ENCODE measurements around the gene PEX16. TPM values are rescaled to one million over a fixed set of nuclear protein-coding genes. Genes with fewer than 3 reads are reported as not detected.

Gene PEX16
- total RNA-seq, 1 donor from 2014 or later = 35.8 TPM

- DNase-seq (ENCODE audit: extremely low spot score in 2 of 2) = no peak
- Histone ChIP-seq H3K4me1 (peaks cover 47% of the 10 kb centered on the region), H3K27me3 (no peaks in the 10 kb centered on the region), H3K27ac (peak overlapping the region; percentile 87), H3K36me3 (peaks cover 0 to 71% of the 10 kb centered on the region in 2 donors), H3K4me3 (no peak overlapping the region), H3K9me3 (no peaks in the 10 kb centered on the region)
- TF ChIP-seq POLR2AphosphoS5 (IDR thresholded peaks at IDR 0.05; ENCODE audit: insufficient read depth in 1 of 2, low read depth in 1 of 2) (no peak), POLR2A (IDR thresholded peaks at IDR 0.05) (no peak), CTCF (IDR thresholded peaks at IDR 0.05) (no peak)
- intact Hi-C loops (cut with DNase I) = no loop called here
Measured at GRCh38 chr11:45860764-45861510, 56.7 kb downstream of the PEX16 start.

GRCh38 chr11:45860348-45860747 lies 57.3 kb downstream of the PEX16 start:
- Histone ChIP-seq H3K27me3 (no peaks in the 10 kb centered on the region), H3K9me3 (no peaks in the 10 kb centered on the region), H3K4me1 (peaks cover 52% of the 10 kb centered on the region), H3K27ac (peak overlapping the region; percentile 87), H3K4me3 (no peak overlapping the region), H3K36me3 (peaks cover 0 to 68% of the 10 kb centered on the region in 2 donors)
- TF ChIP-seq POLR2AphosphoS5 (IDR thresholded peaks at IDR 0.05; ENCODE audit: insufficient read depth in 1 of 2, low read depth in 1 of 2) = no peak
- no peak for TF ChIP-seq CTCF (IDR thresholded peaks at IDR 0.05)
- TF ChIP-seq POLR2A (IDR thresholded peaks at IDR 0.05) = no peak
- no peak for DNase-seq (ENCODE audit: extremely low spot score in 2 of 2)
- intact Hi-C loops (cut with DNase I) = no loop called here

Other genes with a start within 250 kb of the PEX16 start
- gene SLC35C1, start 112.7 kb downstream of the PEX16 start, total RNA-seq = 16.7 TPM
- 54.3 TPM for gene CRY2, start 70.4 kb downstream of the PEX16 start, total RNA-seq
- gene MAPK8IP1, start 32.2 kb downstream of the PEX16 start, total RNA-seq = 7.1 TPM
- not detected for gene FREY1, start 10.6 kb downstream of the PEX16 start, total RNA-seq
- 6.6 TPM for gene LARGE2, start 4.8 kb upstream of the PEX16 start, total RNA-seq
- gene PHF21A, start 203.6 kb upstream of the PEX16 start, total RNA-seq = 66.8 TPM

All from vagina (tissue), 2 donors.